ENCODE data around the gene EXOC2. TPM values are rescaled to one million over a fixed set of nuclear protein-coding genes. Genes with fewer than 3 reads are reported as not detected.

EXOC2 gene
- total RNA-seq, 1 experiment from 2014 or later = 45.7 TPM

DNA sequence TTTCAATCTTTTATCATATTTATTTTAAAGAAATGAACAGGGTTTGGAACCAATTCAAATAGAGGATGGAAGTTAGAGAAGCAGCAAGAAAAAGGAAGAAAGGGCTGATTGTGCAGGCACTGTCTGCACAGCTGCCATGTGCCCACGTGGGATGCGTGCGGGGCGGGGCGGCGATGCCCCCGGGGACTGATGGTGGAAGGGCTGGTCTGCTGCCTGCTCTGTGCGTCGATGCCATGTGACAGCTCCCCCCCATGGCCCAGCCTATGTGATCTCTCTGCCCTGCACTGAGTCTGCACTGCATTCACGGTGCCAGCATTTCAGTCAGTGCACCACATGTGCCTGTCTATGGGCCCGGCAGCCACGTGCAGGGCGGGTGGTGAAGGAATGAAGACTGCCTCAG is 205.0 kb downstream of the EXOC2 start:
- TF ChIP-seq, protein P1, sequence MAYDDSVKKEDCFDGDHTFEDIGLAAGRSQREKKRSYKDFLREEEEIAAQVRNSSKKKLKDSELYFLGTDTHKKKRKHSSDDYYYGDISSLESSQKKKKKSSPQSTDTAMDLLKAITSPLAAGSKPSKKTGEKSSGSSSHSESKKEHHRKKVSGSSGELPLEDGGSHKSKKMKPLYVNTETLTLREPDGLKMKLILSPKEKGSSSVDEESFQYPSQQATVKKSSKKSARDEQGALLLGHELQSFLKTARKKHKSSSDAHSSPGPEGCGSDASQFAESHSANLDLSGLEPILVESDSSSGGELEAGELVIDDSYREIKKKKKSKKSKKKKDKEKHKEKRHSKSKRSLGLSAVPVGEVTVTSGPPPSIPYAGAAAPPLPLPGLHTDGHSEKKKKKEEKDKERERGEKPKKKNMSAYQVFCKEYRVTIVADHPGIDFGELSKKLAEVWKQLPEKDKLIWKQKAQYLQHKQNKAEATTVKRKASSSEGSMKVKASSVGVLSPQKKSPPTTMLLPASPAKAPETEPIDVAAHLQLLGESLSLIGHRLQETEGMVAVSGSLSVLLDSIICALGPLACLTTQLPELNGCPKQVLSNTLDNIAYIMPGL (CRISPR knock-in tag; IDR thresholded peaks at IDR 0.05) = no peak
- no peak for TF ChIP-seq EMX1 (CRISPR knock-in tag; IDR thresholded peaks at IDR 0.05)
- TF ChIP-seq, protein P2, sequence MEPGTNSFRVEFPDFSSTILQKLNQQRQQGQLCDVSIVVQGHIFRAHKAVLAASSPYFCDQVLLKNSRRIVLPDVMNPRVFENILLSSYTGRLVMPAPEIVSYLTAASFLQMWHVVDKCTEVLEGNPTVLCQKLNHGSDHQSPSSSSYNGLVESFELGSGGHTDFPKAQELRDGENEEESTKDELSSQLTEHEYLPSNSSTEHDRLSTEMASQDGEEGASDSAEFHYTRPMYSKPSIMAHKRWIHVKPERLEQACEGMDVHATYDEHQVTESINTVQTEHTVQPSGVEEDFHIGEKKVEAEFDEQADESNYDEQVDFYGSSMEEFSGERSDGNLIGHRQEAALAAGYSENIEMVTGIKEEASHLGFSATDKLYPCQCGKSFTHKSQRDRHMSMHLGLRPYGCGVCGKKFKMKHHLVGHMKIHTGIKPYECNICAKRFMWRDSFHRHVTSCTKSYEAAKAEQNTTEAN (CRISPR knock-in tag; IDR thresholded peaks at IDR 0.05) = no peak
- TF ChIP-seq, protein P3, sequence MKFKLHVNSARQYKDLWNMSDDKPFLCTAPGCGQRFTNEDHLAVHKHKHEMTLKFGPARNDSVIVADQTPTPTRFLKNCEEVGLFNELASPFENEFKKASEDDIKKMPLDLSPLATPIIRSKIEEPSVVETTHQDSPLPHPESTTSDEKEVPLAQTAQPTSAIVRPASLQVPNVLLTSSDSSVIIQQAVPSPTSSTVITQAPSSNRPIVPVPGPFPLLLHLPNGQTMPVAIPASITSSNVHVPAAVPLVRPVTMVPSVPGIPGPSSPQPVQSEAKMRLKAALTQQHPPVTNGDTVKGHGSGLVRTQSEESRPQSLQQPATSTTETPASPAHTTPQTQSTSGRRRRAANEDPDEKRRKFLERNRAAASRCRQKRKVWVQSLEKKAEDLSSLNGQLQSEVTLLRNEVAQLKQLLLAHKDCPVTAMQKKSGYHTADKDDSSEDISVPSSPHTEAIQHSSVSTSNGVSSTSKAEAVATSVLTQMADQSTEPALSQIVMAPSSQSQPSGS (CRISPR knock-in tag; IDR thresholded peaks at IDR 0.05; ENCODE audit: borderline replicate concordance, low read depth) = no peak
- TF ChIP-seq, protein P4, sequence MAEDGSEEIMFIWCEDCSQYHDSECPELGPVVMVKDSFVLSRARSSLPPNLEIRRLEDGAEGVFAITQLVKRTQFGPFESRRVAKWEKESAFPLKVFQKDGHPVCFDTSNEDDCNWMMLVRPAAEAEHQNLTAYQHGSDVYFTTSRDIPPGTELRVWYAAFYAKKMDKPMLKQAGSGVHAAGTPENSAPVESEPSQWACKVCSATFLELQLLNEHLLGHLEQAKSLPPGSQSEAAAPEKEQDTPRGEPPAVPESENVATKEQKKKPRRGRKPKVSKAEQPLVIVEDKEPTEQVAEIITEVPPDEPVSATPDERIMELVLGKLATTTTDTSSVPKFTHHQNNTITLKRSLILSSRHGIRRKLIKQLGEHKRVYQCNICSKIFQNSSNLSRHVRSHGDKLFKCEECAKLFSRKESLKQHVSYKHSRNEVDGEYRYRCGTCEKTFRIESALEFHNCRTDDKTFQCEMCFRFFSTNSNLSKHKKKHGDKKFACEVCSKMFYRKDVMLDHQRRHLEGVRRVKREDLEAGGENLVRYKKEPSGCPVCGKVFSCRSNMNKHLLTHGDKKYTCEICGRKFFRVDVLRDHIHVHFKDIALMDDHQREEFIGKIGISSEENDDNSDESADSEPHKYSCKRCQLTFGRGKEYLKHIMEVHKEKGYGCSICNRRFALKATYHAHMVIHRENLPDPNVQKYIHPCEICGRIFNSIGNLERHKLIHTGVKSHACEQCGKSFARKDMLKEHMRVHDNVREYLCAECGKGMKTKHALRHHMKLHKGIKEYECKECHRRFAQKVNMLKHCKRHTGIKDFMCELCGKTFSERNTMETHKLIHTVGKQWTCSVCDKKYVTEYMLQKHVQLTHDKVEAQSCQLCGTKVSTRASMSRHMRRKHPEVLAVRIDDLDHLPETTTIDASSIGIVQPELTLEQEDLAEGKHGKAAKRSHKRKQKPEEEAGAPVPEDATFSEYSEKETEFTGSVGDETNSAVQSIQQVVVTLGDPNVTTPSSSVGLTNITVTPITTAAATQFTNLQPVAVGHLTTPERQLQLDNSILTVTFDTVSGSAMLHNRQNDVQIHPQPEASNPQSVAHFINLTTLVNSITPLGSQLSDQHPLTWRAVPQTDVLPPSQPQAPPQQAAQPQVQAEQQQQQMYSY (CRISPR knock-in tag; IDR thresholded peaks at IDR 0.05) = no peak
- TF ChIP-seq ZNF121 (CRISPR knock-in tag; IDR thresholded peaks at IDR 0.05) = no peak
- TF ChIP-seq ZNF263 (CRISPR knock-in tag; IDR thresholded peaks at IDR 0.05; ENCODE audit: low read depth) = no peak
- no peak for TF ChIP-seq IRF2 (CRISPR knock-in tag; IDR thresholded peaks at IDR 0.05; ENCODE audit: borderline replicate concordance, low read depth)
- TF ChIP-seq, protein P5, sequence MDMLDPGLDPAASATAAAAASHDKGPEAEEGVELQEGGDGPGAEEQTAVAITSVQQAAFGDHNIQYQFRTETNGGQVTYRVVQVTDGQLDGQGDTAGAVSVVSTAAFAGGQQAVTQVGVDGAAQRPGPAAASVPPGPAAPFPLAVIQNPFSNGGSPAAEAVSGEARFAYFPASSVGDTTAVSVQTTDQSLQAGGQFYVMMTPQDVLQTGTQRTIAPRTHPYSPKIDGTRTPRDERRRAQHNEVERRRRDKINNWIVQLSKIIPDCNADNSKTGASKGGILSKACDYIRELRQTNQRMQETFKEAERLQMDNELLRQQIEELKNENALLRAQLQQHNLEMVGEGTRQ (CRISPR knock-in tag; IDR thresholded peaks at IDR 0.05) = no peak
- no peak for TF ChIP-seq MXD4 (CRISPR knock-in tag; IDR thresholded peaks at IDR 0.05; ENCODE audit: borderline replicate concordance)
- TF ChIP-seq ZNF232 (CRISPR knock-in tag; IDR thresholded peaks at IDR 0.05) = no peak
- no peak for TF ChIP-seq NFYB (CRISPR knock-in tag; conservative IDR thresholded peaks at IDR 0.05; ENCODE audit: low read depth)
- TF ChIP-seq OVOL2 (CRISPR knock-in tag; IDR thresholded peaks at IDR 0.05; ENCODE audit: borderline replicate concordance) = no peak
- no peak for TF ChIP-seq TCF7 (CRISPR knock-in tag; IDR thresholded peaks at IDR 0.05; ENCODE audit: low read depth)
- Mint-ChIP-seq H3K4me1 (no peaks in the 10 kb centered on the region), H3K36me3 (peaks cover 63% of the 10 kb centered on the region), H3K27me3 (ENCODE audit: low read depth) (no peaks in the 10 kb centered on the region), H3K4me3 (no peak overlapping the region), H3K27ac (no peak overlapping the region), H3K9me3 (peaks cover 28% of the 10 kb centered on the region)
- DNase-seq (ENCODE audit: low spot score) (no peak), ATAC-seq (no peak)
- ChIA-PET CTCF (no interaction called here), POLR2A (no interaction called here)

DNA sequence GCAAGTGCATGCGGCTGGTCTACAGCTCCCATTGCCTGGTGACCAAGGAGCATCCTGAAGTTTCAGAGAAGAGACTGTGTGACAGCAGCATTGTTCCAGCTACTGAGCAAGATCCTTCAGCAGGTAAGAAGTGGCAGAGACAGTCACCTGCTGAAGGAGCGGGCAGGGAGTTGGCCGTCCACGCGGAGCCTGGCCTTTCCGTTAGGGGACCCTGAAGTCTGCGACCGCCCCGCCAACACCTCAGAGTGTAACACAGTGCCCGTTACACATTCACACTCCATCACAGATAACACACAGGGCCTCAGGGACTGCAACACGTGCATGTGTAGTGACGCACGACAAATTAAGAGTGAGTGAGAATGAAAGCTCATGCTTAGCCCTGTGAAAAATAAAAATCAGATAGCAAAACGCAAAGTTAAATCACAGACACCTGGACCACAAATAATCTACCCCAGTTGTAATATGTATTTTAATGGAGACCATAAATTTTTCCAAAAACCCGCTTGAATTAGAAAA is 207.2 kb downstream of the EXOC2 start:
- DNase-seq (ENCODE audit: low spot score) (no peak), ATAC-seq (no peak)
- ChIA-PET POLR2A (no interaction called here), CTCF (interaction anchor here (0.6 kb wide), 1 partner anchor 570 kb away, joined by 4 read pairs; no protein-coding TSS in a partner anchor)
- Mint-ChIP-seq H3K9me3 (peaks cover 39% of the 10 kb centered on the region), H3K27me3 (ENCODE audit: low read depth) (peaks cover 10% of the 10 kb centered on the region), H3K27ac (no peak overlapping the region), H3K36me3 (peaks cover 62% of the 10 kb centered on the region), H3K4me1 (no peaks in the 10 kb centered on the region), H3K4me3 (no peak overlapping the region)
- TF ChIP-seq EMX1 (CRISPR knock-in tag; IDR thresholded peaks at IDR 0.05) = no peak
- no peak for TF ChIP-seq TEAD4 (CRISPR knock-in tag; IDR thresholded peaks at IDR 0.05)
- TF ChIP-seq ZNF121 (CRISPR knock-in tag; IDR thresholded peaks at IDR 0.05) = no peak
- TF ChIP-seq TP53 (CRISPR knock-in tag; IDR thresholded peaks at IDR 0.05) = no peak
- no peak for TF ChIP-seq ATF1 (CRISPR knock-in tag; IDR thresholded peaks at IDR 0.05)

All from WTC11 (cell line).